CD4-positive, alpha-beta memory T cell (primary cell): ENCODE data around the gene CD4. TPM values are rescaled to one million over a fixed set of nuclear protein-coding genes. Genes with fewer than 3 reads are reported as not detected.
A peak's percentile ranks its signal among the peaks of the same experiment; 100 is the strongest.

Experiments
- CTCF ChIA-PET: fragments of 350-600 bp; sonication (Branson Sonifier 250); formaldehyde crosslinking; loops from one replicate; lab custom pipeline; 2021; ENCODE audit warnings: inconsistent platforms; ENCODE audit not compliant: partially characterized antibody; lab: Charles Lee
- POLR2A ChIA-PET: fragments of 350-600 bp; sonication (Branson Sonifier 250); formaldehyde crosslinking; loops from one replicate; lab custom pipeline; 2021; ENCODE audit not compliant: partially characterized antibody; lab: Charles Lee
- DNase-seq, 5 donors: peaks; one replicate each; pipeline versions ENCODE4 v3.0.0 to v3.0.0-alpha.2; 2020 to 2022; ENCODE audit warnings: mixed read lengths in 1 of 5
- H3K27ac ChIP-seq: one replicate; pipeline ENCODE4 v1.7.0; 2013; ENCODE audit warnings: low read depth, low read length
- H3K27me3 ChIP-seq: 2 replicates; pipeline ENCODE4 v1.7.0; 2013; ENCODE audit warnings: mild to moderate bottlenecking, low read length, moderate library complexity; ENCODE audit not compliant: insufficient read depth
- H3K36me3 ChIP-seq: 2 replicates; pipeline ENCODE4 v1.7.0; 2013; ENCODE audit warnings: mild to moderate bottlenecking, low read length, moderate library complexity; ENCODE audit not compliant: insufficient read depth
- H3K4me1 ChIP-seq: 2 replicates; pipeline ENCODE4 v1.7.0; 2013; ENCODE audit warnings: mild to moderate bottlenecking, low read length, moderate library complexity; ENCODE audit not compliant: insufficient read depth
- H3K4me3 ChIP-seq, 2 donors: one replicate each; pipeline ENCODE4 v1.7.0; 2013; ENCODE audit warnings: low read length in 2 of 2, mild to moderate bottlenecking in 1 of 2
- H3K9me3 ChIP-seq, 2 donors: one replicate each; pipeline ENCODE4 v1.7.0; 2013; ENCODE audit warnings: low read length in 2 of 2, control low read depth in 1 of 2; ENCODE audit not compliant: control insufficient read depth in 1 of 2
- H3K27ac Mint-ChIP-seq, 7 donors: one replicate each; pipeline ENCODE4 v1.8.0; 2020 to 2021; ENCODE audit warnings: mixed read lengths in 7 of 7, mild to moderate bottlenecking in 6 of 7, inconsistent platforms in 3 of 7, moderate library complexity in 3 of 7
- H3K27me3 Mint-ChIP-seq, 2 donors: one replicate each; pipeline ENCODE4 v1.8.0; 2020 to 2021; ENCODE audit warnings: mixed read lengths in 2 of 2
- H3K36me3 Mint-ChIP-seq, 2 donors: one replicate each; pipeline ENCODE4 v1.8.0; 2020 to 2021; ENCODE audit warnings: mixed read lengths in 2 of 2, inconsistent platforms in 1 of 2, mild to moderate bottlenecking in 1 of 2
- H3K4me1 Mint-ChIP-seq, 4 donors: one replicate each; pipeline ENCODE4 v1.8.0; 2020 to 2021; ENCODE audit warnings: mixed read lengths in 4 of 4, mild to moderate bottlenecking in 1 of 4
- H3K4me3 Mint-ChIP-seq, 8 donors: one replicate each; pipeline ENCODE4 v1.8.0; 2020 to 2021; ENCODE audit warnings: mixed read lengths in 8 of 8, mild to moderate bottlenecking in 7 of 8, moderate library complexity in 6 of 8, inconsistent platforms in 3 of 8
- H3K9me3 Mint-ChIP-seq, 8 donors: one replicate each; pipeline ENCODE4 v1.8.0; 2020 to 2021; ENCODE audit warnings: mixed read lengths in 8 of 8, mild to moderate bottlenecking in 5 of 8, inconsistent platforms in 3 of 8, moderate library complexity in 1 of 8
- intact Hi-C: fragments of 100-400 bp; cut with micrococcal nuclease; formaldehyde crosslinking; loops from one replicate; pipeline ENCODE4 v1.15.1; 2023
- polyA plus RNA-seq, 2 donors: library from polyadenylated mRNA; unstranded; fragments of 300-500 nt; fragmentation: Illumina TruSeq; gene quantifications; one replicate each; pipeline ENCODE4 v1.2.3, GENCODE V29; 2021
- total RNA-seq, 2 experiments: library from RNA; stranded (reverse); gene quantifications; one replicate each; pipeline ENCODE4 v1.2.3, GENCODE V29; 2021

Gene CD4
- total and polyA plus RNA-seq, 4 experiments from 2014 or later = 251 to 456 (median 288) TPM

DNA sequence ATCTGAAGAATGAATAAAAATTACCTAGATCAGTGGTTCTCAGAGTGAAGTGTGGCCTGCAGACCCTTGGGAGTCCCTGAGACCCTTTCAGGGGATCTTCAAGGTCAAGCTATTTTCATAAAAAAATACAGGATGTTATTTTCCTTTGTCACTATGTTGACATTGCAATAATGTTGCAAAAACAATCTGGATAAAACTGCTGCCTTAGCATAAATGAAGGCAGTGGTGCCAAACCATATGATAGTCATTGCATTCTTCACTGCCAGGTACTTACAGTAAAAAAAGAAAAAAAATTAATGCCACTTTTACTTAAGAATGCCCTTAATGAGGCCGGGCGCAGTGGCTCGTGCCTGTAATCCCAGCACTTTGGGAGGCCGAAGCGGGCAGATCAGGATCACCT is 2.0 kb upstream of the CD4 start:
- Mint-ChIP-seq H3K4me3 (peak overlapping the region in 7 of 8 donors; percentile 65 to 87 (median 74)), H3K27ac (peak overlapping the region; percentile 89 to 97 (median 96)), H3K4me1 (peaks cover 31 to 86% (median 60%) of the 10 kb centered on the region in 4 donors), H3K36me3 (peaks cover 0 to 15% of the 10 kb centered on the region in 2 donors), H3K9me3 (no peaks in the 10 kb centered on the region), H3K27me3 (no peaks in the 10 kb centered on the region)
- Histone ChIP-seq H3K4me3 (no peak overlapping the region), H3K4me1 (peaks cover 54% of the 10 kb centered on the region), H3K27ac (peak overlapping the region; percentile 70), H3K27me3 (no peaks in the 10 kb centered on the region), H3K36me3 (no peaks in the 10 kb centered on the region), H3K9me3 (no peaks in the 10 kb centered on the region)
- intact Hi-C loops = loop anchor here (10.0 kb wide), 1 partner anchor 363 kb away; no protein-coding TSS in a partner anchor
- DNase-seq = no peak
- ChIA-PET POLR2A (interaction anchor here (0.7 to 2.5 kb wide), 12 partner anchors 9 to 182 kb away, joined by 3 to 21 read pairs (median 5); partner anchors contain the start of genes GPR162, MLF2, P3H3 and USP5), CTCF (interaction anchor here (1.3 to 28.3 kb wide), 6 partner anchors 10 to 83 kb away, joined by 3 to 343 read pairs (median 38); partner anchors contain the start of genes GPR162, LAG3, MLF2 and P3H3)

DNA sequence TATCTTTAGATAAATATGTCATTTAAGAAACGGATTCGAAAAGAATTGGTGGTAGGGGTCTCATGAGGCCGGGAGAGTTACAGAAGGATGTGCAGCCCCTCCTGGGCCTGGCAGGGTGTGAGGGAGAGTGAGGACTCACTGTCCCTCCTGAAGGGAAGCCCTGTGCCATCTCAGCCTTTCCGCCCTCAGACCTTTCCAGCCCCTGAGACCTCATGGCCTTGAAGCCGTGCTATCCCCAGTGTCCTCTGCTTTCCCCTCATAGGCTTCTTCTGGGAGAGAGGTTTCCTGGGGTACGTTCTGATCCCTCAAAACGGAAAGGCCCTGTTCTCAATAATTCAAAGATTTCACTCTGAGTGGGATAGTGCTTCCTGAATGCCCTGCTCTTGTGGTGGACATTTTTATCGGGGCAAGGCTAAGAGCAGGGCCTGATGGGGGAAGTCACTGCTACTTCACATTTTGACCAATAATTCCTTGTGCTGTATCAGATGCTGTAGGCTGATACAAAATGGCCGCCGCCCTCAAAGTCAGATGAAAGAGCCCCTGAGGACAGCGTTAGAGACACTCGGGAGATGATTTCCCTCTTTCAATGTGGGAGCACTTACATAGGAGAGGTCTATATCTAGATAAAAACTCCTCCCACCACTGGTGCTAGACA is 1.3 kb downstream of the CD4 start:
- Mint-ChIP-seq H3K9me3 (no peaks in the 10 kb centered on the region), H3K27me3 (no peaks in the 10 kb centered on the region), H3K4me3 (peak overlapping the region; percentile 95 to 99 (median 98)), H3K4me1 (peaks cover 47 to 94% (median 64%) of the 10 kb centered on the region in 4 donors), H3K36me3 (peaks cover 9 to 41% of the 10 kb centered on the region in 2 donors), H3K27ac (peak overlapping the region; percentile 90 to 99 (median 98))
- H3K27me3 ChIP-seq = no peaks in the 10 kb centered on the region
- POLR2A ChIA-PET = interaction anchor here (1.1 to 3.6 kb wide), 22 partner anchors 8 to 187 kb away, joined by 3 to 36 read pairs (median 17); partner anchors contain the start of genes CDCA3, COPS7A, GPR162 and LAG3
- CTCF ChIA-PET = interaction anchor here (1.7 to 28.3 kb wide), 9 partner anchors 10 to 106 kb away, joined by 3 to 303 read pairs (median 21); partner anchors contain the start of genes COPS7A, GPR162, LAG3 and MLF2
- H3K4me3 ChIP-seq = peak overlapping the region; percentile 79 to 95
- H3K4me1 ChIP-seq = peaks cover 60% of the 10 kb centered on the region
- H3K36me3 ChIP-seq = peaks cover 11% of the 10 kb centered on the region
- intact Hi-C loops = loop anchor here (1.0 kb wide), 1 partner anchor 37 kb away; the partner anchor contains the start of gene MLF2
- no peaks in the 10 kb centered on the region for H3K9me3 ChIP-seq
- DNase-seq = peak; percentile 51 to 66 (median 55)
- H3K27ac ChIP-seq = peak overlapping the region; percentile 83

DNA sequence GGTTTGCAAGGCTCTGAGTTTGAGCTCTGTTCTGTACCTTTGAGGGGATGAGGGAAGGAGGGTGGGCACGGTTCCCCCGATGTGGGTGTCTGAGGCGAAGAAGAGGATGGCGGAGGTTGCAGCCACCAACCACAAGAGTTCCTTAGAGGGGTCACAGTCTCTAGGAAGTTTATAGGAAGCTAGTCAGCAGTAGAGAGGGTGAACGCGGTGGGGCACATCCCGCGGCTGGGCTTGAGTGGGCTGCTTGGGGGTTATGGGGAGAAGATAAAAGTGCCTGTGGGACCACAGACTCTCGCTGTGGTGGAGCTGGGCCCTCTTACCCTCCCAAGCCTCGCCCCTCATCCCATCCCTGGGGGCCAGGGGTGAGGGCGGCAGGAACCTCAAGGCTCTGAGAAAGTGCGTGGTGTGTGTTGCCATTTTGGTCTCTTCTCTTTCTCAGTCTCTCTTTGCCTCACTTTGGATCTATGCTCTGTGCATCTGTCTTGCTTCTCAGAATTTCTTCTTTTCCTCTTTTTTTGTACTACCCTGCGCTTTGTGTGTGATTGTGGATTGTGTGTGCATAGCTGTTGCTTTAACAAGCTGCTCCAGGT is 2.7 kb downstream of the CD4 start:
- peak overlapping the region; percentile 79 for H3K4me3 ChIP-seq
- H3K27ac ChIP-seq = peak overlapping the region; percentile 83
- H3K27me3 ChIP-seq = no peaks in the 10 kb centered on the region
- peaks cover 16 to 54% of the 10 kb centered on the region in 2 donors for H3K36me3 Mint-ChIP-seq
- intact Hi-C loops = loop anchor here (2.0 kb wide), 2 partner anchors 25 to 33 kb away; partner anchors contain the start of gene PTMS
- CTCF ChIA-PET = interaction anchor here (0.6 to 28.3 kb wide), 14 partner anchors 9 to 234 kb away, joined by 3 to 303 read pairs (median 8); partner anchors contain the start of genes COPS7A, GPR162, MLF2 and NOP2
- peaks cover 49 to 92% (median 66%) of the 10 kb centered on the region in 4 donors for H3K4me1 Mint-ChIP-seq
- peak overlapping the region; percentile 90 to 99 (median 98) for H3K27ac Mint-ChIP-seq
- peaks cover 59% of the 10 kb centered on the region for H3K4me1 ChIP-seq
- no peaks in the 10 kb centered on the region for H3K9me3 ChIP-seq
- peaks cover 26% of the 10 kb centered on the region for H3K36me3 ChIP-seq
- DNase-seq = no peak
- no peaks in the 10 kb centered on the region for H3K9me3 Mint-ChIP-seq
- no peaks in the 10 kb centered on the region for H3K27me3 Mint-ChIP-seq
- peak overlapping the region; percentile 95 to 99 (median 98) for H3K4me3 Mint-ChIP-seq
- POLR2A ChIA-PET = interaction anchor here (0.8 to 3.6 kb wide), 28 partner anchors 10 to 340 kb away, joined by 3 to 29 read pairs (median 6); partner anchors contain the start of genes C12orf57, CDCA3, COPS7A and GAPDH

DNA sequence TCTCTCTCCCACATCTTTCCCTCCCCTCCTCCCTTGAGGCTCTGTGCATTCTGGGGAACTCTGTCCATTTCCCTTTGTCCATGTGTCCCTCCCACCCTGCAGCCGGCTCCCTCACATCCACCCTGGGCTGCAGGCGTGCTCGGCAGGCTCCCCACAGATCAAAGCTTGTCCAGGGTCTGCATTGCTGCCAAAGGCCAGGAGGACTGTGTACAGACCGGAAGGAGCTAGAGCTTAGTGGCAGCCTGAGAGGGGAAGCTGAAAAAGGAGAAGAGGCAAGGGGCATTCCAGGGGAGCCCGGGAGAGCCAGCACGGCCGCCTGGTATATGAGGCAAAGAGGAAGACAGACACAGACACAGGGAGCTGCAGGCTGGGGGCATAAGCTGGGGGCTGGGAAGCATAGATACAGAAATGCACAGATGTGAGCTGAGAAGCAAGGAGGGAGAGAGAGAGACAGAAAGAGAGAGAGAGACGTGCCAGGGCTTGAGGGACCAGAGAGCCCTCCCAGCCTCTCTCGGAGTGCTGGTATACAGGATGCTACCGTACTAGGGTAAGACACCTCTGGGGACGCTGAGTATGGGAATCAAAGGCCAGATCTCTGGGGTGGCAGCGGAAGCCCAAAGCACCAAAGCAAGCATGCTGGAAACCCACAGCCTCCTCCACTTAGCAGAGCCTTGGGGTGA is 3.3 kb downstream of the CD4 start:
- intact Hi-C loops = loop anchor here (2.0 kb wide), 2 partner anchors 26 to 32 kb away; partner anchors contain the start of gene PTMS
- H3K27ac Mint-ChIP-seq = peak overlapping the region; percentile 90 to 99 (median 98)
- no peaks in the 10 kb centered on the region for H3K27me3 ChIP-seq
- peaks cover 50 to 92% (median 66%) of the 10 kb centered on the region in 4 donors for H3K4me1 Mint-ChIP-seq
- peak overlapping the region; percentile 83 for H3K27ac ChIP-seq
- H3K4me3 ChIP-seq = peak overlapping the region; percentile 79
- no peaks in the 10 kb centered on the region for H3K9me3 ChIP-seq
- ChIA-PET POLR2A (interaction anchor here (0.7 to 3.6 kb wide), 26 partner anchors 11 to 258 kb away, joined by 3 to 29 read pairs (median 8); partner anchors contain the start of genes C12orf57, CDCA3, COPS7A and GAPDH), CTCF (interaction anchor here (0.6 to 28.3 kb wide), 14 partner anchors 9 to 235 kb away, joined by 3 to 303 read pairs (median 8); partner anchors contain the start of genes COPS7A, GPR162, MLF2 and NOP2)
- H3K36me3 Mint-ChIP-seq = peaks cover 21 to 61% of the 10 kb centered on the region in 2 donors
- H3K36me3 ChIP-seq = peaks cover 28% of the 10 kb centered on the region
- no peaks in the 10 kb centered on the region for H3K27me3 Mint-ChIP-seq
- peaks cover 55% of the 10 kb centered on the region for H3K4me1 ChIP-seq
- peak; percentile 59 to 73 (median 66) for DNase-seq
- H3K9me3 Mint-ChIP-seq = no peaks in the 10 kb centered on the region
- H3K4me3 Mint-ChIP-seq = peak overlapping the region; percentile 95 to 99 (median 98)

DNA sequence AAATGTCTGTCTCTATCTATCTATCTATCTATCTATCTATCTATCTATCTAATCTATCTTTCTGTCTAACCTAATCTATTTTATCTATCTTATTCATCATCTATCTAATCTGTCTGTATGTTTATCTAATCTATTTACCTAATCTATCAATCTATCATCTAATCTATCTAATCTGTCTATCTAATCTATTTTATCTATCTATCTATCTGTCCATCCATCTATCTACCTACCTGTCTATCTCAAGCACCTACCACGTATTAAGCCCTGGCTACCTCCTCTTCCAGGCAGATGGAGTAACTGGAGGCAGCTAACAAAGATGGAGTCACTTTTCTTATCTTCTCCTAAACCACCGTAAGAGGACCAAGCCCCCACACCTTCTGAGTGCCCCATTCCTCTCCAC is 5.8 kb downstream of the CD4 start:
- ChIA-PET CTCF (interaction anchor here (2.0 to 28.3 kb wide), 4 partner anchors 16 to 42 kb away, joined by 7 to 303 read pairs (median 10); partner anchors contain the start of genes GPR162, MLF2, P3H3 and PTMS), POLR2A (interaction anchor here (0.6 to 1.9 kb wide), 4 partner anchors 8 to 28 kb away, joined by 3 to 7 read pairs (median 4); no protein-coding TSS in a partner anchor)
- no peak for DNase-seq
- no peaks in the 10 kb centered on the region for H3K9me3 Mint-ChIP-seq
- no peaks in the 10 kb centered on the region for H3K27me3 Mint-ChIP-seq
- H3K27ac ChIP-seq = peak overlapping the region; percentile 18
- H3K4me1 ChIP-seq = peaks cover 56% of the 10 kb centered on the region
- no peaks in the 10 kb centered on the region for H3K9me3 ChIP-seq
- intact Hi-C loops = no loop called here
- H3K4me3 ChIP-seq = no peak overlapping the region
- peak overlapping the region; percentile 10 to 87 (median 73) for H3K27ac Mint-ChIP-seq
- H3K36me3 Mint-ChIP-seq = peaks cover 39 to 75% of the 10 kb centered on the region in 2 donors
- H3K4me1 Mint-ChIP-seq = peaks cover 53 to 94% (median 71%) of the 10 kb centered on the region in 4 donors
- peaks cover 43% of the 10 kb centered on the region for H3K36me3 ChIP-seq
- peak overlapping the region in 4 of 8 donors; percentile 15 to 62 (median 50) for H3K4me3 Mint-ChIP-seq
- H3K27me3 ChIP-seq = no peaks in the 10 kb centered on the region

DNA sequence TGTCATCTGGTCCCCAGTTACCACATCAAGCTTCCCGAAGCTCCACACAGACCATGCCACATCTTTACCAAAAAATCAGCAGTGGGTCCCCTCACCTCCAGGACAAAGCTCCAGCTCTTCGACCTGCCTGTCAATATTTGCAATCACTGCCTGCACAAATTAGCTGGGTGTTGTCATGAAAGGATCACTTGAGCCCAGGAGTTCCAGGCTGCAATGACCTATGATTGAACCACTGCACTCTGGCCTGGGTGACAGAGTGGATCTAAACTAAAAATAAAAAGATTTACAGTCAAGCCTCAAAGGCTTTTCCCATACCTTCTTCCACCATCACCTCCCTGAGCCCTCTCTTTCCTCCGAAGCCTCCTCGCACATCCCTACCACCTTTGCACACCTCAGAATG is 7.2 kb downstream of the CD4 start:
- intact Hi-C loops = no loop called here
- ChIA-PET POLR2A (interaction anchor here (1.2 to 1.9 kb wide), 5 partner anchors 9 to 28 kb away, joined by 4 to 7 read pairs (median 4); no protein-coding TSS in a partner anchor), CTCF (interaction anchor here (0.7 to 28.3 kb wide), 6 partner anchors 10 to 43 kb away, joined by 3 to 303 read pairs (median 5); partner anchors contain the start of genes GPR162, MLF2, P3H3 and PTMS)
- Histone ChIP-seq H3K36me3 (peaks cover 47% of the 10 kb centered on the region), H3K27ac (no peak overlapping the region), H3K9me3 (no peaks in the 10 kb centered on the region), H3K27me3 (no peaks in the 10 kb centered on the region), H3K4me1 (peaks cover 57% of the 10 kb centered on the region), H3K4me3 (no peak overlapping the region)
- Mint-ChIP-seq H3K4me1 (peaks cover 51 to 83% (median 66%) of the 10 kb centered on the region in 4 donors), H3K27ac (peak overlapping the region; percentile 5 to 82 (median 65)), H3K36me3 (peaks cover 41 to 75% of the 10 kb centered on the region in 2 donors), H3K27me3 (no peaks in the 10 kb centered on the region), H3K9me3 (no peaks in the 10 kb centered on the region), H3K4me3 (peak overlapping the region in 2 of 8 donors; percentile 10 to 59)
- no peak for DNase-seq
